ENCODE data around the gene CALCOCO1.

DNA sequence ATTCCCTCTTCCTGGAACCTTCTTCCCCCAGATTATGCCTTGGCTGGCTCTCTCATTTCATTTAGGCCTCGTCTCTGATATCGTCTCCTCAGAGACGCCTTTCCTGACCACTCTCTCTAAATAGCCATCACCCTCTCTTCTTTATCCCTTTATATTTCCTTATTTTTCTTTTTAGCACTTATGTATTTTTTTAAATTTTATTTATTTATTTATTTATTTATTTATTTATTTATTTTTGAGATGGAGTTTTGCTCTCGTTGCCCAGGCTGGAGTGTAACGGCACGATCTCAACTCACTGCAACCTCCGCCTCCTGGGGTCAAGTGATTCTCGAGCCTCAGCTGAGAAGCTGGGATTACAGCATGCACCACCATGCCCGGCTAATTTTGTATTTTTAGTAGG, 43.3 kb downstream of the CALCOCO1 start:
- TF ChIP-seq, protein P1, sequence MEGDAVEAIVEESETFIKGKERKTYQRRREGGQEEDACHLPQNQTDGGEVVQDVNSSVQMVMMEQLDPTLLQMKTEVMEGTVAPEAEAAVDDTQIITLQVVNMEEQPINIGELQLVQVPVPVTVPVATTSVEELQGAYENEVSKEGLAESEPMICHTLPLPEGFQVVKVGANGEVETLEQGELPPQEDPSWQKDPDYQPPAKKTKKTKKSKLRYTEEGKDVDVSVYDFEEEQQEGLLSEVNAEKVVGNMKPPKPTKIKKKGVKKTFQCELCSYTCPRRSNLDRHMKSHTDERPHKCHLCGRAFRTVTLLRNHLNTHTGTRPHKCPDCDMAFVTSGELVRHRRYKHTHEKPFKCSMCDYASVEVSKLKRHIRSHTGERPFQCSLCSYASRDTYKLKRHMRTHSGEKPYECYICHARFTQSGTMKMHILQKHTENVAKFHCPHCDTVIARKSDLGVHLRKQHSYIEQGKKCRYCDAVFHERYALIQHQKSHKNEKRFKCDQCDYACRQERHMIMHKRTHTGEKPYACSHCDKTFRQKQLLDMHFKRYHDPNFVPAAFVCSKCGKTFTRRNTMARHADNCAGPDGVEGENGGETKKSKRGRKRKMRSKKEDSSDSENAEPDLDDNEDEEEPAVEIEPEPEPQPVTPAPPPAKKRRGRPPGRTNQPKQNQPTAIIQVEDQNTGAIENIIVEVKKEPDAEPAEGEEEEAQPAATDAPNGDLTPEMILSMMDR (IDR thresholded peaks at IDR 0.05; ENCODE audit: low read depth, low read length) = no peak
- no peak for TF ChIP-seq EZH2phosphoT487 (IDR thresholded peaks at IDR 0.05; ENCODE audit: low read depth)

Data from OCI-LY3 (cell line).